Neural cell (in vitro differentiated cells): ENCODE results near the gene NIF3L1. TPM values are rescaled to one million over a fixed set of nuclear protein-coding genes. Genes with fewer than 3 reads are reported as not detected.

ENCODE experiments used
- H2AFZ ChIP-seq: fragments of 200-600, 300-800 bp; sonication (generic), shearing (Covaris generic); 2 replicates; pipeline ENCODE4 v1.6.0; 2014; ENCODE audit warnings: low read depth, mild to moderate bottlenecking, antibody characterized with exemption, low read length, moderate library complexity
- H3F3A ChIP-seq: fragments of 200-600 bp; shearing (Covaris generic); 2 replicates; pipeline ENCODE4 v1.6.1; 2016; ENCODE audit warnings: mild to moderate bottlenecking, moderate library complexity, mixed read lengths, antibody characterized with exemption, low read length; ENCODE audit not compliant: insufficient read depth, poor library complexity, severe bottlenecking
- H3K27ac ChIP-seq: fragments of 200-600, 300-800 bp; sonication (generic), shearing (Covaris generic); 2 replicates; pipeline ENCODE4 v1.5.1; 2014; ENCODE audit warnings: mild to moderate bottlenecking, low read length, moderate library complexity
- H3K27me3 ChIP-seq: fragments of 300-800, 200-600 bp; sonication (generic), shearing (Covaris generic); 2 replicates; pipeline ENCODE4 v1.6.0; 2014; ENCODE audit warnings: mild to moderate bottlenecking, low read depth, low read length, moderate library complexity; ENCODE audit not compliant: insufficient read depth
- H3K36me3 ChIP-seq: fragments of 300-800, 200-600 bp; sonication (generic), shearing (Covaris generic); 2 replicates; pipeline ENCODE4 v1.5.1; 2014; ENCODE audit warnings: mild to moderate bottlenecking, antibody characterized with exemption, low read length, moderate library complexity; ENCODE audit not compliant: insufficient read depth
- H3K4me2 ChIP-seq: fragments of 300-800, 200-600 bp; sonication (generic), shearing (Covaris generic); 2 replicates; pipeline ENCODE4 v1.6.0; 2014; ENCODE audit warnings: mild to moderate bottlenecking, low read length
- H3K4me3 ChIP-seq: fragments of 300-800, 200-600 bp; sonication (generic), shearing (Covaris generic); 2 replicates; pipeline ENCODE4 v1.5.1; 2014; ENCODE audit warnings: mild to moderate bottlenecking, low read length, moderate library complexity
- H3K79me2 ChIP-seq: fragments of 200-600 bp; shearing (Covaris generic); replicated peaks from 2 replicates; pipeline ENCODE4 v1.6.0; 2014; ENCODE audit warnings: mild to moderate bottlenecking, low read length, moderate library complexity; ENCODE audit not compliant: insufficient read depth
- H3K9ac ChIP-seq: fragments of 300-800, 200-600 bp; sonication (generic), shearing (Covaris generic); 2 replicates; pipeline ENCODE4 v1.6.1; 2016; ENCODE audit warnings: mild to moderate bottlenecking, low read length, mixed read lengths
- H3K9me2 ChIP-seq: fragments of 200-600 bp; shearing (Covaris generic); 2 replicates; pipeline ENCODE4 v1.6.1; 2016; ENCODE audit warnings: mild to moderate bottlenecking, low read length, mixed read lengths; ENCODE audit not compliant: insufficient read depth
- H3K9me3 ChIP-seq: fragments of 200-600, 300-800 bp; sonication (generic), shearing (Covaris generic); 2 replicates; pipeline ENCODE4 v1.6.1; 2016; ENCODE audit warnings: mild to moderate bottlenecking, mixed run types, low read length, moderate library complexity, mixed read lengths
- H4K20me1 ChIP-seq: fragments of 200-600 bp; shearing (Covaris generic); 2 replicates; pipeline ENCODE4 v1.6.1; 2016; ENCODE audit warnings: mild to moderate bottlenecking, mixed run types; ENCODE audit not compliant: insufficient read depth
- CTCF ChIP-seq: fragments of 450-650 bp; IDR thresholded peaks from 2 replicates; pipeline ENCODE4 v1.5.1; 2014; ENCODE audit warnings: antibody characterized with exemption, mild to moderate bottlenecking, moderate library complexity; ENCODE audit not compliant: poor library complexity, severe bottlenecking
- EP300 ChIP-seq: fragments of 450-650 bp; conservative IDR thresholded peaks from 2 replicates; pipeline ENCODE4 v1.6.1; 2014; ENCODE audit warnings: antibody characterized with exemption, mild to moderate bottlenecking, moderate library complexity; ENCODE audit not compliant: poor library complexity, severe bottlenecking
- EZH2 ChIP-seq: fragments of 200-600, 300-800 bp; shearing (Covaris generic), sonication (generic); IDR thresholded peaks from 2 replicates; pipeline ENCODE4 v1.6.1; 2014; ENCODE audit warnings: antibody characterized with exemption, low read length, borderline replicate concordance, mild to moderate bottlenecking; ENCODE audit not compliant: insufficient read depth, poor library complexity, severe bottlenecking
- MXI1 ChIP-seq: fragments of 450-650 bp; conservative IDR thresholded peaks from 2 replicates; pipeline ENCODE4 v1.6.1; 2014; ENCODE audit warnings: antibody characterized with exemption, mild to moderate bottlenecking; ENCODE audit not compliant: poor library complexity, severe bottlenecking
- POLR2AphosphoS5 ChIP-seq: IDR thresholded peaks from 2 replicates; pipeline ENCODE4 v1.6.1; 2012
- RAD21 ChIP-seq: fragments of 450-650 bp; conservative IDR thresholded peaks from 2 replicates; pipeline ENCODE4 v1.6.1; 2014; ENCODE audit warnings: antibody characterized with exemption, mild to moderate bottlenecking, moderate library complexity
- REST ChIP-seq: IDR thresholded peaks from 2 replicates; pipeline ENCODE4 v1.6.1; 2012; ENCODE audit warnings: borderline replicate concordance
- SMC3 ChIP-seq: fragments of 450-650 bp; conservative IDR thresholded peaks from 2 replicates; pipeline ENCODE4 v1.6.1; 2014; ENCODE audit warnings: antibody characterized with exemption, mild to moderate bottlenecking, moderate library complexity; ENCODE audit not compliant: poor library complexity
- TAF1 ChIP-seq: IDR thresholded peaks from 2 replicates; pipeline ENCODE4 v1.6.1; 2012; ENCODE audit warnings: low read depth
- polyA plus RNA-seq: library from polyadenylated mRNA; depleted of rRNA; stranded (reverse); fragments of >200 nt; gene quantifications from 2 replicates; pipeline ENCODE4 v1.2.3, GENCODE V29; 2014

NIF3L1 gene
- polyA plus RNA-seq, 1 donor from 2014 or later: 74.8 TPM

- H3K36me3 ChIP-seq: no peaks in the 10 kb centered on the region
- H3K4me3 ChIP-seq: no peak overlapping the region
- H2AFZ ChIP-seq: no peak overlapping the region
- no peaks in the 10 kb centered on the region for H3K27me3 ChIP-seq
- no peaks in the 10 kb centered on the region for H3K9me3 ChIP-seq
- no peaks in the 10 kb centered on the region for H3K9me2 ChIP-seq
- H3K9ac ChIP-seq: no peak overlapping the region
- no peaks in the 10 kb centered on the region for H3F3A ChIP-seq
- no peak for TF ChIP-seq POLR2AphosphoS5
- TF ChIP-seq RAD21: no peak
- TF ChIP-seq CTCF: no peak
- TF ChIP-seq EZH2: no peak
- TF ChIP-seq TAF1: no peak
- TF ChIP-seq SMC3: no peak
- TF ChIP-seq REST: no peak
- TF ChIP-seq MXI1: no peak
- no peak for TF ChIP-seq EP300
- H3K27ac ChIP-seq: no peak overlapping the region
- no peaks in the 10 kb centered on the region for H3K79me2 ChIP-seq
- H4K20me1 ChIP-seq: no peaks in the 10 kb centered on the region
- no peak overlapping the region for H3K4me2 ChIP-seq
Observed at GRCh38 chr2:200913654-200914053, 24.5 kb downstream of the NIF3L1 start.

- no peak overlapping the region for H3K4me3 ChIP-seq
- no peak overlapping the region for H3K27ac ChIP-seq
- TF ChIP-seq SMC3 (no peak), EP300 (no peak), CTCF (no peak), TAF1 (no peak), MXI1 (no peak), REST (no peak), RAD21 (no peak), EZH2 (no peak), POLR2AphosphoS5 (no peak)
- H3K4me2 ChIP-seq: no peak overlapping the region
- no peak overlapping the region for H3K9ac ChIP-seq
- H3K36me3 ChIP-seq: peaks cover 3% of the 10 kb centered on the region
- no peaks in the 10 kb centered on the region for H4K20me1 ChIP-seq
- H3F3A ChIP-seq: no peaks in the 10 kb centered on the region
- no peaks in the 10 kb centered on the region for H3K79me2 ChIP-seq
- no peaks in the 10 kb centered on the region for H3K9me2 ChIP-seq
- H3K27me3 ChIP-seq: no peaks in the 10 kb centered on the region
- no peak overlapping the region for H2AFZ ChIP-seq
- no peaks in the 10 kb centered on the region for H3K9me3 ChIP-seq
Observed at GRCh38 chr2:200922439-200922838, 33.3 kb downstream of the NIF3L1 start.
